Measurements from ENCODE around the gene GNB2. TPM values are rescaled to one million over a fixed set of nuclear protein-coding genes. Genes with fewer than 3 reads are reported as not detected.

The GNB2 gene
- total and polyA plus RNA-seq, 2 of the 13 experiments (the other 11 are each of a cell fraction or from before 2014, with no cell fraction given) = 48.3 to 67.1 TPM

DNA sequence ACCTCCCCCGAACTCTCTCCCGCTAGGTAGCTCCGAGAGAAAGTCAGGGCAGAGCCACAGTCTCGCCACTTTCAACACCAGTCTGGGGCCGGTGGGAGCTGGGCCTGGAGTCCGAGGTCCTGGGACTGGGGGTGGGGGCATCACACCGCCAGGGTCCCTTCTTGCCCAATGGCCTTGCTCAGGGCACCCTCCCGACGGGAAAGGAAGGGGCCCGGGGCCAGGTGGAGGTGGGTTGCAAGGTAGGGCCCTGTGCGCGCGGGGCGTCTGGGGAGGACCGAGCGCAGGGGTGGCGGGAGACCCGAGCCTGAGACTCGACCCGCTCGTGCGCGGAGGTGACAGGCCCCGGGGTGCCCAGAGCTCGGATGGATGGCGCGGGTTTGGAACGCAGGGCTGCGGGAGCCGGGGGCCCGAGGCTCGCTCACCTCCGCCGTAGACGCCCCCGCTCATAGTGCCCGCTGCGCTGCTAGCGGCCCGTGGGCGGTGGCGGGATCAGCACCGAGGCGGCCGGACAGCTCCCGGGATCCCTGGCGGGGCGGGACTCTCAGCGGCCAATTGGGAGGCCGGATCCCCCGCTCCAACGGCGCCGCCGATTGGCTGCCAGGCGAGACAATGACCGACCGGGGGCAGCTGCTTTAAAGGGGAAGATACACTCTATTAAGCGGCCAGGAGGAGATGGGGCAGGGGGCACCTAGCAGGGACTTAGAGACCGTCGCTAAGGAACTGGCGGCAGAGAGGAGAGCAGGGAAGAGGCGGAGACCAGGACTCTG lies 17.4 kb upstream of the GNB2 start, which contains the start of gene ACTL6B (continued):
- TF ChIP-seq, protein P1, sequence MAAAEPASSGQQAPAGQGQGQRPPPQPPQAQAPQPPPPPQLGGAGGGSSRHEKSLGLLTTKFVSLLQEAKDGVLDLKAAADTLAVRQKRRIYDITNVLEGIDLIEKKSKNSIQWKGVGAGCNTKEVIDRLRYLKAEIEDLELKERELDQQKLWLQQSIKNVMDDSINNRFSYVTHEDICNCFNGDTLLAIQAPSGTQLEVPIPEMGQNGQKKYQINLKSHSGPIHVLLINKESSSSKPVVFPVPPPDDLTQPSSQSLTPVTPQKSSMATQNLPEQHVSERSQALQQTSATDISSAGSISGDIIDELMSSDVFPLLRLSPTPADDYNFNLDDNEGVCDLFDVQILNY (CRISPR knock-in tag; conservative IDR thresholded peaks at IDR 0.05) = peak; percentile 53; the same call in 1 of the 2 replicates
- TF ChIP-seq, protein P2, sequence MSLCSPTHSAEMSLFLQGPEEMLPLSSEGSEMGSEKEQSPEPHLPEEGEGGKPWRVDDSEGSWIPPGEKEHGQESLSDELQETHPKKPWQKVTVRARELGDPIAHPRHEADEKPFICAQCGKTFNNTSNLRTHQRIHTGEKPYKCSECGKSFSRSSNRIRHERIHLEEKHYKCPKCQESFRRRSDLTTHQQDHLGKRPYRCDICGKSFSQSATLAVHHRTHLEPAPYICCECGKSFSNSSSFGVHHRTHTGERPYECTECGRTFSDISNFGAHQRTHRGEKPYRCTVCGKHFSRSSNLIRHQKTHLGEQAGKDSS (CRISPR knock-in tag; IDR thresholded peaks at IDR 0.05; ENCODE audit: borderline replicate concordance, low read depth) = 0 out of 2 replicates have a peak, but pooled peaks have one; percentile 31
- TF ChIP-seq ZBTB3 (CRISPR knock-in tag; IDR thresholded peaks at IDR 0.05; ENCODE audit: borderline replicate concordance, low read depth) = no peak
- no peak for TF ChIP-seq AKAP8 (CRISPR knock-in tag; IDR thresholded peaks at IDR 0.05)
- TF ChIP-seq, protein P3, sequence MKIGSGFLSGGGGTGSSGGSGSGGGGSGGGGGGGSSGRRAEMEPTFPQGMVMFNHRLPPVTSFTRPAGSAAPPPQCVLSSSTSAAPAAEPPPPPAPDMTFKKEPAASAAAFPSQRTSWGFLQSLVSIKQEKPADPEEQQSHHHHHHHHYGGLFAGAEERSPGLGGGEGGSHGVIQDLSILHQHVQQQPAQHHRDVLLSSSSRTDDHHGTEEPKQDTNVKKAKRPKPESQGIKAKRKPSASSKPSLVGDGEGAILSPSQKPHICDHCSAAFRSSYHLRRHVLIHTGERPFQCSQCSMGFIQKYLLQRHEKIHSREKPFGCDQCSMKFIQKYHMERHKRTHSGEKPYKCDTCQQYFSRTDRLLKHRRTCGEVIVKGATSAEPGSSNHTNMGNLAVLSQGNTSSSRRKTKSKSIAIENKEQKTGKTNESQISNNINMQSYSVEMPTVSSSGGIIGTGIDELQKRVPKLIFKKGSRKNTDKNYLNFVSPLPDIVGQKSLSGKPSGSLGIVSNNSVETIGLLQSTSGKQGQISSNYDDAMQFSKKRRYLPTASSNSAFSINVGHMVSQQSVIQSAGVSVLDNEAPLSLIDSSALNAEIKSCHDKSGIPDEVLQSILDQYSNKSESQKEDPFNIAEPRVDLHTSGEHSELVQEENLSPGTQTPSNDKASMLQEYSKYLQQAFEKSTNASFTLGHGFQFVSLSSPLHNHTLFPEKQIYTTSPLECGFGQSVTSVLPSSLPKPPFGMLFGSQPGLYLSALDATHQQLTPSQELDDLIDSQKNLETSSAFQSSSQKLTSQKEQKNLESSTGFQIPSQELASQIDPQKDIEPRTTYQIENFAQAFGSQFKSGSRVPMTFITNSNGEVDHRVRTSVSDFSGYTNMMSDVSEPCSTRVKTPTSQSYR (CRISPR knock-in tag; IDR thresholded peaks at IDR 0.05; ENCODE audit: borderline replicate concordance) = peak; percentile 58; the same call in 1 of the 2 replicates
- no peak for TF ChIP-seq CREM (IDR thresholded peaks at IDR 0.05)
- no peak for TF ChIP-seq CREM (CRISPR knock-in tag; IDR thresholded peaks at IDR 0.05)
- no peak for TF ChIP-seq ZNF329 (CRISPR knock-in tag; IDR thresholded peaks at IDR 0.05; ENCODE audit: low read depth)
- TF ChIP-seq PCBP2 (optimal IDR thresholded peaks at IDR 0.05; ENCODE audit: low read depth, low read length, poor library complexity, severe bottlenecking) = no peak
- TF ChIP-seq, protein P4, sequence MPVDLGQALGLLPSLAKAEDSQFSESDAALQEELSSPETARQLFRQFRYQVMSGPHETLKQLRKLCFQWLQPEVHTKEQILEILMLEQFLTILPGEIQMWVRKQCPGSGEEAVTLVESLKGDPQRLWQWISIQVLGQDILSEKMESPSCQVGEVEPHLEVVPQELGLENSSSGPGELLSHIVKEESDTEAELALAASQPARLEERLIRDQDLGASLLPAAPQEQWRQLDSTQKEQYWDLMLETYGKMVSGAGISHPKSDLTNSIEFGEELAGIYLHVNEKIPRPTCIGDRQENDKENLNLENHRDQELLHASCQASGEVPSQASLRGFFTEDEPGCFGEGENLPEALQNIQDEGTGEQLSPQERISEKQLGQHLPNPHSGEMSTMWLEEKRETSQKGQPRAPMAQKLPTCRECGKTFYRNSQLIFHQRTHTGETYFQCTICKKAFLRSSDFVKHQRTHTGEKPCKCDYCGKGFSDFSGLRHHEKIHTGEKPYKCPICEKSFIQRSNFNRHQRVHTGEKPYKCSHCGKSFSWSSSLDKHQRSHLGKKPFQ (CRISPR knock-in tag; IDR thresholded peaks at IDR 0.05; ENCODE audit: insufficient replicate concordance) = no peak
- TF ChIP-seq ARNTL (CRISPR knock-in tag; IDR thresholded peaks at IDR 0.05) = no peak
- TF ChIP-seq BHLHE40 (IDR thresholded peaks at IDR 0.05; ENCODE audit: low read length) = no peak
- peak; percentile 92 for TF ChIP-seq ZMAT3 (CRISPR knock-in tag; conservative IDR thresholded peaks at IDR 0.05)
- TF ChIP-seq, protein P5, sequence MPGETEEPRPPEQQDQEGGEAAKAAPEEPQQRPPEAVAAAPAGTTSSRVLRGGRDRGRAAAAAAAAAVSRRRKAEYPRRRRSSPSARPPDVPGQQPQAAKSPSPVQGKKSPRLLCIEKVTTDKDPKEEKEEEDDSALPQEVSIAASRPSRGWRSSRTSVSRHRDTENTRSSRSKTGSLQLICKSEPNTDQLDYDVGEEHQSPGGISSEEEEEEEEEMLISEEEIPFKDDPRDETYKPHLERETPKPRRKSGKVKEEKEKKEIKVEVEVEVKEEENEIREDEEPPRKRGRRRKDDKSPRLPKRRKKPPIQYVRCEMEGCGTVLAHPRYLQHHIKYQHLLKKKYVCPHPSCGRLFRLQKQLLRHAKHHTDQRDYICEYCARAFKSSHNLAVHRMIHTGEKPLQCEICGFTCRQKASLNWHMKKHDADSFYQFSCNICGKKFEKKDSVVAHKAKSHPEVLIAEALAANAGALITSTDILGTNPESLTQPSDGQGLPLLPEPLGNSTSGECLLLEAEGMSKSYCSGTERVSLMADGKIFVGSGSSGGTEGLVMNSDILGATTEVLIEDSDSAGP (CRISPR knock-in tag; IDR thresholded peaks at IDR 0.05; ENCODE audit: borderline replicate concordance) = peak; percentile 99
- no peak for TF ChIP-seq PLRG1 (conservative IDR thresholded peaks at IDR 0.05)
- TF ChIP-seq, protein P6, sequence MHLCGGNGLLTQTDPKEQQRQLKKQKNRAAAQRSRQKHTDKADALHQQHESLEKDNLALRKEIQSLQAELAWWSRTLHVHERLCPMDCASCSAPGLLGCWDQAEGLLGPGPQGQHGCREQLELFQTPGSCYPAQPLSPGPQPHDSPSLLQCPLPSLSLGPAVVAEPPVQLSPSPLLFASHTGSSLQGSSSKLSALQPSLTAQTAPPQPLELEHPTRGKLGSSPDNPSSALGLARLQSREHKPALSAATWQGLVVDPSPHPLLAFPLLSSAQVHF (CRISPR knock-in tag; IDR thresholded peaks at IDR 0.05) = peak; percentile 57; the same call in 1 of the 2 replicates
- TF ChIP-seq GTF3A (CRISPR knock-in tag; conservative IDR thresholded peaks at IDR 0.05) = no peak
- 0 out of 2 replicates have a peak, but pooled peaks have one; percentile 32 for TF ChIP-seq SNAPC2 (CRISPR knock-in tag; IDR thresholded peaks at IDR 0.05)
- no peak for TF ChIP-seq SMARCE1 (IDR thresholded peaks at IDR 0.05; ENCODE audit: borderline replicate concordance)
- TF ChIP-seq KMT2B (CRISPR knock-in tag; IDR thresholded peaks at IDR 0.05) = peak; percentile 79
- no peak for TF ChIP-seq SMAD1 (CRISPR knock-in tag; IDR thresholded peaks at IDR 0.05; ENCODE audit: borderline replicate concordance, low read depth)
